HG02852 (cell line): ENCODE measurements around the gene GALNT17.
"Not testable (repeated sequence)": the region's sequence is repeated elsewhere in the genome, so short reads cannot be mapped to it uniquely, and the experiment has no call there.

Experiments used
- ATAC-seq: cut with Tn5 transposase; IDR thresholded peaks from one replicate; pipeline ENCODE4 v1.9.1; 2021; ENCODE audit warnings: mild to moderate bottlenecking, moderate library complexity; ENCODE audit not compliant: unreplicated experiment

Gene GALNT17

GRCh38 chr7:71157757-71158156, 25.8 kb downstream of the GALNT17 start:
- no peak for ATAC-seq

DNA sequence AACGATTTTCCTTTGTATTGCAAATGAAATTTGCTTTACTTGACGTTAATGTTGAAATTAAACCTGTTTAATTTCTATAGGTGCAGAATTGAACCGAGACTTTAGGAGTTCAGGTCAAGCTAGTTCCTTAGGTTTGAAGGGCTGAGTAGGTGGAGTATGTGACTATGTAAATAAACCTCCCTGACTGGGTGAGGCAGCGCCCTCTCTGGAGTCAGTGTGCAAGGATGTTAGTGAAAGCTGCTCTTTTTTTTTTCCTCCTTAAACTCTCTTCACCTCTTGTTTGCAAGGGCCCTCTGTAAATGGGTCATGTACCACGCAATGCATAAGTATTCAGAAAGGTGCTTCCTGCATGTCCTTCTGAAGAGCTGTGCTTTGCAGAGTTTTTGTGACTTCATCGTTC, 33.8 kb downstream of the GALNT17 start:
- ATAC-seq: no peak

DNA sequence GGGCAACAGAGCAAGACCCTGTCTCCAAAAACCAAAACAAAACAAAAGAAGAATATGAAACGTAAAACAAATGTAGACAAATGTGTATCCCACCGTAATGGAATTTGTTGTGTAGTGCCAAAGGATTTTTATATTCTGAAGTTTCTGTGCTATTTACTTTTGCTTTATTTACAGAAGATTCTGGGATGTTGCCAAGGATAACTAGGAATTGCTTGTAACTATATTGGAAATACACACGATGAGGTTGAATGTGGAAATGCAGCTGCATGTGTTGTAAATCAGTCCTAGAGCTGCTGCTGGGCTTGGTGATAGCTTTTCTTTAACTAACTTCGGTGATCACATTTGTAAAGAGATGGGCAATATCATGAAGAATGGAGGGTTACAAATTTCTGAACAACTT, 39.5 kb downstream of the GALNT17 start:
- no peak for ATAC-seq

DNA sequence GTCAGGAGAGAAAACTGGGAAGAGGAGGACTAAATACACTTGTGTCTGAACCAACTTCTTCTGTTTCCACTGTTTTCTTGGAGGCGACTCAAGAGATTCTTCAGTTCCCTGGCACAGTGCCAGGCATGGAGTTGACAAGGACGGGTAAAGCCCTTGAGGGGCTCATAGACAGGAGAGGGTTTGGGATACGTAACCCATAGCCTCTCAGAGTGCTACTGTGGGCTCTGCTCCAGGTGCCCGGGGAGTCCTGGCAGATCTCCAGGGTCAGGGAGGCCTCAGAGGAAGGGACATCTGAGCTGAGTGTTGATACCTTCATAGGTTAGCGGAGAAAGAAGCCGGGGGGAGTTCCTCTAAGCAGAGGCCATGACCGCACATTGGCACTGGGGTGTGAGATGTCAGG, 42.0 kb downstream of the GALNT17 start:
- no peak for ATAC-seq

- ATAC-seq: no peak
Observed at GRCh38 chr7:71182438-71182935, 50.5 kb downstream of the GALNT17 start.

GRCh38 chr7:71184136-71184535, 52.2 kb downstream of the GALNT17 start:
- no peak for ATAC-seq

DNA sequence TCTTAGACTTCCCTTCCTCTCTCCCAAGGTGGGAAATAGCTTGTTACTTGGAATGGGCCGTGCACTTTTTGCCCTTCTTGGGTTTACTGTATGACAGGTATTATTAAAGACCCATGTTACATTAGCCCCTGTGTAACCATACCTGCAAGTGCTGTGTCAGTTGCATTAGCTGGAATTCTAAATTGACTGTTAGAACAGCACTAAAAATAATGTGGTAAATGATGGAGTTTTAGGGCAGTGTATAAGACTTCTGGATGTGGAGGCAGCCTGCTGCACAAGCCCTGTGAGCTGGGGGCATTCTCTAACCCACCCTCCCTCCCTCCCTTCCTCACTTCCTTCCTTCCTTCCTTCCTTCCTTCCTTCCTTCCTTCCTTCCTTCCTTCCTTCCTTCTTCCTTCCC, 52.7 kb downstream of the GALNT17 start:
- no peak for ATAC-seq

DNA sequence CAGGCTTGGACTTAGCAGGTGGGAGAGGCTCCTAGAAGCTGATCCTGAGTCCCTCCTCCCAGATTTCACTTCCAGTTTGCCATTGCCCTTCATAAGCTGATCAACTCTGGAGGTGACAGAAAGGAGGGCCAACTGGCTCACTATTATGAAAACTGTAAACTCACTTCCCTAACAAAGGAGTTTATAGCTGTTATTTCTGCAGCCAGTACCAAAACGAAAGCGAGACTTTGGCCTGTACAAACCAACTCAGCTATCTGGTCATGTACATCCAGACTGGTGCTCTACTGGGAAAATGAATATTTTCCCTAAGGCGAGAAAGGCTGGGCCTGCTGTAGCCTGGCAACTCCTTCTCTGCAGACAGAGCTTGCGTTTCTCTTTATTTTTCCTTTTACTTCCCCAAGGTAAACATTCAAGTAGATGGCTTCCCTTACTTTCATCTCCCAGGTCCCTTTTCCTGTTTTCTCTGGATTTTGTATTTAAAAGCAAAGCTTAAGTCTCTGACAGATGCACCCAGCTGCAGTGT, 54.7 kb downstream of the GALNT17 start:
- ATAC-seq: no peak

- no peak for ATAC-seq
Observed at GRCh38 chr7:71191771-71192170, 59.8 kb downstream of the GALNT17 start.

- ATAC-seq: no peak
Observed at GRCh38 chr7:71193099-71193810, 61.3 kb downstream of the GALNT17 start.

DNA sequence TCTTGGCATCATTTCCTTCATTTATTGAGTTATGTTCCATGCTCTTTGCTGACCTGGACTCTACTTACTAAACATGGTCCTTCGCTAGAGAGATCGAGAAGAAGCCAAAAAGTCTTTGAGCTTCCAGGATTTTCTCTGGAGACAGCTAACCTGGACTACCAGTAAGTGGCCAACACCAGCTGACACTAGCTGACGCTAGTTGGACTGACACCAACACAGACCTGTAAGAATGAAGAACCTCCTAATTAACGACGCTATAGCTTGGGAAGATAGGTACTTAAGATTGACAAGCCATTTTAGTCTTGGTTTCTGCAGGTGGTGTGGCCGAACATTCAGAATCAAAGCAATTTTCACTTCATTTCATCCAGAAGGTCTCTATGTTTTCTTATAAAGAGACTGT, 66.4 kb downstream of the GALNT17 start:
- ATAC-seq: no peak

GRCh38 chr7:71198887-71199286, 66.9 kb downstream of the GALNT17 start:
- no peak for ATAC-seq

- no peak for ATAC-seq
Observed at GRCh38 chr7:71206184-71206583, 74.2 kb downstream of the GALNT17 start.

DNA sequence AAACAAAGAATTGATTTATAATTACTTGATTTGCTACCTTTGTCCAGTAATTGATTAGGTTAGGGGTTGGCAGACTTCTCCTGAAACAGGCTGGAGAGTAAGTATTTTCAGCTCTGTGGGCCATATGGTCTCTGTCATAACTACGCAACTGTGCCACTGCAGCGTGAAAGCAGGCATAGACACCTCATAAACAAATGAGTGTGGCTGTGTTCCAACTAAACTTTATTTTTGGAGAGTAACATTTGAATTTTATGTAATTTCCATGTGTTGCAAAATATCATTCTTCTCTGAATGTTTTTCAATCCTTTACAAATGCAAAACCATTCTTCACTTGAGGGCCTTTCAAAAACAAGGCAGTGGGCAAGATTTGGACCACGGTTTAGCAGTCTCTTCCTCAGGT, 76.9 kb downstream of the GALNT17 start:
- no peak for ATAC-seq

GRCh38 chr7:71209484-71209883, 77.5 kb downstream of the GALNT17 start:
- ATAC-seq: not testable (repeated sequence)

DNA sequence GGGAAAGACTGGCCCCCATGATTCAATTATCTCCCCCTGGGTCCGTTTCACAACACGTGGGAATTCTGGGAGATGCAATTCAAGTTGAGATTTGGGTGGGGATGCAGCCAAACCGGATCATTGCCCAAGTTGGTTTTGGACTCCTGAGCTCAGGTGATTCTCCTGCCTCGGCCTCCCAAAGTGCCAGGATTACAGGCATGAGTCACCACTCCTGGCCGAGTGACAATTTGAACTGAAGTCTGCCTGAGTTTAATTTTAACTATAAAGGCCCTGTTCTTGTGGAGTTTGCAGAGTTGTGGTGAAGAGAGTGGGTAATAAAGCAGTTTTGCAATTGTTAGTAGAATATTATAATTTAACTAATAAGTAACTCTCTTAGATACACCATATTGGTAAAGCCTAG, 78.3 kb downstream of the GALNT17 start:
- no peak for ATAC-seq

GRCh38 chr7:71212433-71212832, 80.5 kb downstream of the GALNT17 start:
- not testable (repeated sequence) for ATAC-seq

- ATAC-seq: no peak
Observed at GRCh38 chr7:71216211-71216610, 84.3 kb downstream of the GALNT17 start.

- ATAC-seq: no peak
Observed at GRCh38 chr7:71220210-71220695, 88.3 kb downstream of the GALNT17 start.

DNA sequence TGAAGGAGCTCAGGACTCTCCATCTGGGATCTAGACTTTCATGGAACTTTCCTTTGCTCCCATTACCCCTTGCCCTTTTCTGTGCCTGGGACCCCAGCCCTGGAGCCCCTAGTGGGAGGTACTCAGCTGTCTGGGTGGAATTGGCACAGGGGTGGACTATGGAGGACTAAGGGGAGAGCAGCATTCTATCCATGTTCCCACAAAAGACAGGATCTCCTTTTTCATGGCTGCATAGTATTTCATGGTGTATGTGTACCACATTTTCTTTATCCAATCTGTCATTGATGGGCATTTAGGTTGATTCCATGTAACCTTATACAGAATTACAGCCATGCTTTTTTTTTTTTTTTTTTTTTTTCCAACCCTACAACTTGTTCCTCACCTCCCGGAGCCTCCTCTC, 89.1 kb downstream of the GALNT17 start:
- ATAC-seq: no peak

- ATAC-seq: no peak
Observed at GRCh38 chr7:71221549-71221948, 89.6 kb downstream of the GALNT17 start.

DNA sequence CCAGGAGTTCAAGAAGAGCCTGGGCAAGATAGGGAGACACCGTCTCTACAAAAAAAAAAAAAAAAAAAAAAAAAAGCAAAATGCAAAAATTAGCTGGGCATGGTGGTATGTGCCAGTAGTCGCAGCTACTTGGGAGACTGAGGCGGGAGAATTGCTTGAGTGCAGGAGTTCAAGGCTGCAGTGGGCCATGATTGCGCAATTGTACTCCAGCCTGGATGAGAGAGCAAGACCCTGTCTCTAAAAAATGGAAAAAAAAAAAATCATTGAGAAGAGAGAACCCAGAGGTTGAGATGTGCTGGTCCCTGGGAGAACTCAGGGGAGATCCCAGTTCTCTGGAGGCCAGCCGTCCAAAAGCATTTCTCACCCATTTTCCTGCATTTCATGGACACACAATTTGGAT, 95.2 kb downstream of the GALNT17 start:
- ATAC-seq: no peak

- ATAC-seq: no peak
Observed at GRCh38 chr7:71229148-71229547, 97.2 kb downstream of the GALNT17 start.
